Activated naive CD8-positive, alpha-beta T cell treated with anti-CD3 and anti-CD28 coated beads for 36 hours (primary cell): ENCODE results near the gene COMTD1. TPM values are rescaled to one million over a fixed set of nuclear protein-coding genes. Genes with fewer than 3 reads are reported as not detected.

Source experiments
- DNase-seq: peaks from one replicate; pipeline ENCODE4 v3.0.0; 2021
- H3K27ac Mint-ChIP-seq: one replicate; pipeline ENCODE4 v1.8.0; 2022; ENCODE audit warnings: mild to moderate bottlenecking, moderate library complexity, mixed read lengths
- H3K27me3 Mint-ChIP-seq: one replicate; pipeline ENCODE4 v1.8.0; 2022; ENCODE audit warnings: mild to moderate bottlenecking, mixed read lengths
- H3K36me3 Mint-ChIP-seq: one replicate; pipeline ENCODE4 v1.8.0; 2021; ENCODE audit warnings: mild to moderate bottlenecking, mixed read lengths
- H3K4me1 Mint-ChIP-seq: one replicate; pipeline ENCODE4 v1.8.0; 2021; ENCODE audit warnings: mixed read lengths
- H3K4me3 Mint-ChIP-seq: one replicate; pipeline ENCODE4 v1.8.0; 2022; ENCODE audit warnings: mild to moderate bottlenecking, moderate library complexity, mixed read lengths
- H3K9me3 Mint-ChIP-seq: one replicate; pipeline ENCODE4 v1.8.0; 2022; ENCODE audit warnings: mixed read lengths
- total RNA-seq, 2 experiments: library from RNA; stranded (reverse); gene quantifications; one replicate each; pipeline ENCODE4 v1.2.3, GENCODE V29; 2021

COMTD1 gene
- 10 to 100 TPM; 54.7 to 58.6 TPM for total RNA-seq

DNA sequence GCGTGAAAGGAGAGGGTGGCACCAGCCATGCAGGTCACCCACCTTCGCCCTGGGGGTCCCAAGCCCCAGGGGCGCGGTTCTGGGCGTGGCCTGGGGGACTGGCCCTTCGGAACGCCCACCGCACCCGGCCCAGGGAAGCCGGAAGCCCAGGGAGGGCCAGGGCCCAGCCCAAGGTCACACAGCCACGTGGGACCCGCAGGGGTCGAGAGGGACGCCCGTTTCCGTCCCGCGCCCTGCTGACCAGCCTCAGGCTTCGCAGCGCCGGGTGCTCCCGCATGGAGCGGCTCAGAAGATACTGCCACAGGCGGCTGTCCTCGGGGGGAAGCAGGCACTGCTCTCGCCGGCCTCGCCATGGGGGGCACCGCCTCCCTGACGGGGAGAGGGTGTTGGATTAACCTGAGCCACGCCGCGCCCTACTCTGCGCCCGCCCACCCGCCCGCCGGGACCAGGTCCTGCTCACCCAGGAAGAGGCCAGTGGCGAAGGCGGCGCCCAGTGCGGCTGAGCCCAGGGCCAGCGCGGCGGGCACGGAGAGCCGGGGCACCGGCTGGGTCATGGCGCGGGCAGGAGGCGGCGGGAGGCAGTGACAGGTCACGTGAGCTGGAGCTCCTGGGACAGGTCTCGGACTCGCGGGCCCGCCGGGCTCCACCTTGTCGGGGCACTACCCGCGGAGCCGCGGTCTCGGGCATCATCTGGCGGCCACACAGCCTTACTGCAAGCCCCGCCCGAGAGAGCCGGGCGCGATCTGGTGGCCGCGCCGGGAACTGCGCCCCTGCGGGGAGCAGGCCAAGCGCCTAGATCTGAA lies at the start of gene COMTD1:
Gene COMTD1, minus strand, starts transcription at position 583 of the 803 bp plus-strand sequence. Its CDS starts 29 bp downstream, at position 554.
- Mint-ChIP-seq H3K36me3 (peaks cover 22% of the 10 kb centered on the region), H3K4me1 (peaks cover 24% of the 10 kb centered on the region), H3K27me3 (no peaks in the 10 kb centered on the region), H3K4me3 (peak within 1 kb of the TSS; percentile 82), H3K9me3 (no peaks in the 10 kb centered on the region), H3K27ac (peak within 1 kb of the TSS; percentile 83)
- peak; percentile 97 for DNase-seq

DNA sequence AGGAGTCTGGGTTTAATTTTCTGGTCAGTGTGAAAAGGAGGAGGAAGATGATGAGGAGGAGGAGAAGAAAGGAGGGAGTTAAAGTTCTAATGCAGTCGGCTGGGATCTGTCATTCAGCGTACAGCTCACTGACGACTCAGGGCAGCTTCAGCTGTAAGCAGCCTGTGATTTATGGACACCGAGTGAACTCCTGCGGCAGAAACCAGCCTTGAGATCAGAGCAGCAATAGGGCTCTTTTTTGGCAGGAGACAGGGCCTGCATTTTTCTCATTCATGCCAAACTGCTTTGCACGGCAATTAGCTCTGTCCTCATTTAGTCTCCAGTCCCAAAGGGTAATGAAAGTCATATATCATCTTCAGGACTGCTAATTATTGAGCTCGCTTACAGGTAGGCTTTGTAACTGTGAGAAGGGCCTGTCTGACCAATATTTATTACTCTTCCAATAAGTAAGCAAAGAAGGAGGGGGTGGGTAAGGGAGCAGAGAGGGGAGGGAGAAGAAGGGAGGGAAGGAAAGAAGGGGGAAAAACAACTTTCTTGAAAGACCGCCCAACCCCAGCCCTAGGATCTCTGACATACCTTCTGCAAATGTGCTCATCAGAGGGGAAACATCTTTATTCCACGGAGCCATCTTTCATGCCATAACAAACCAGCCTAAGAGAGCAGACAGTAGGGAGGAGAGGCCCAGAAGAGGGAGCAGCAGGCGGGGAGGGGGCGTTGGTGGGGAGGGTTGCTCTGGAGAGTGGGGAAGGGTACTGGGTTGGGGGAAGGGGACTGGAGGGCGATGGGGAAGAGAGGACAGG lies 48.1 kb upstream of the COMTD1 start:
- H3K4me1 Mint-ChIP-seq: no peaks in the 10 kb centered on the region
- DNase-seq: no peak
- H3K4me3 Mint-ChIP-seq: no peak overlapping the region
- no peaks in the 10 kb centered on the region for H3K9me3 Mint-ChIP-seq
- H3K36me3 Mint-ChIP-seq: no peaks in the 10 kb centered on the region
- peaks cover 23% of the 10 kb centered on the region for H3K27me3 Mint-ChIP-seq
- H3K27ac Mint-ChIP-seq: no peak overlapping the region

- H3K36me3 Mint-ChIP-seq: no peaks in the 10 kb centered on the region
Observed at GRCh38 chr10:75283078-75283670, 47.4 kb upstream of the COMTD1 start.

DNA sequence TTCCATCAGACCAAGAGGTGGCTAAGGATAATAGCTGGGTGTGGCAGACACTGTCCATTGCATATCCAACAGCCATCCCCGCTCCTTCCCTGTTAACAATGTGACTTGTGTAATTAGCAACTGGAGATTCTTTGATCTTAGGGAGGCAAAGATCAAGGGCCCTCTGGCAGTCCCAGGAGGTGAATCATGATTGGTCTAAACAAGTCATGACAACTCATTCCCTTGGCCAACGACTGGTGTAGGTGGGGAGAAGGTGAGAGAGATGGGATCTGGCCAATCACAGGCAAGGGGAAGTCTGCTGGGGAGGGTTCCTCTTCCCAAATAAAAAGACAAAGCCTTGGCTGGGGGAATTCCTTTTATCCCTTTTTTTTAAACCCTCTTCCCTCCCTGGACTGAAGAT lies 46.2 kb upstream of the COMTD1 start:
- no peaks in the 10 kb centered on the region for H3K4me1 Mint-ChIP-seq
- H3K36me3 Mint-ChIP-seq: no peaks in the 10 kb centered on the region
- peaks cover 18% of the 10 kb centered on the region for H3K27me3 Mint-ChIP-seq
- DNase-seq: no peak
- H3K9me3 Mint-ChIP-seq: no peaks in the 10 kb centered on the region
- no peak overlapping the region for H3K27ac Mint-ChIP-seq
- no peak overlapping the region for H3K4me3 Mint-ChIP-seq

More at GRCh38 chr10:75283078-75283670, 47.4 kb upstream of the COMTD1 start:
- Mint-ChIP-seq H3K4me1 (no peaks in the 10 kb centered on the region), H3K27me3 (peaks cover 22% of the 10 kb centered on the region), H3K27ac (no peak overlapping the region), H3K4me3 (no peak overlapping the region), H3K9me3 (no peaks in the 10 kb centered on the region)
- no peak for DNase-seq

DNA sequence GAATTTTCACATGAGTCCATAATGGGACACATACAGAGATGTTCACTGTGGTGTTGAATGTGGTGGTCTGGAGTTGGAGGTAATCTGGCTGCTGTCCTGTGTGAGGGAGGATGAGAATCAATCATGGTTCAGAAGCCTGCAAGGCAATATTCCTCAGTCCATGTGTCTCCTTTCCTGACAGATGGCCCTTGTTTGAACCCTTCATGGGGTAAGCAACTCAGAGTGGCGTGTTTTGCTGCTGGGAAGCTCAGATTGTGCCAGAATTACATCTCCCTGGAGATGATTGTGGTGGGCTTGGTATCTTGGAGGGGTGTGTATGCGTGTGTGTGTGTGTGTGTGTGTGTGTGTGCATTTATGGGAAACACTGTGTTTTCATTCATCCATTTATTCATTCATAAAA lies 44.5 kb upstream of the COMTD1 start:
- H3K27me3 Mint-ChIP-seq: peaks cover 17% of the 10 kb centered on the region
- no peak for DNase-seq

GRCh38 chr10:75276069-75276872 lies 40.5 kb upstream of the COMTD1 start:
- H3K27me3 Mint-ChIP-seq: peaks cover 10% of the 10 kb centered on the region
- no peak overlapping the region for H3K4me3 Mint-ChIP-seq
- no peak for DNase-seq
- no peak overlapping the region for H3K27ac Mint-ChIP-seq
- no peaks in the 10 kb centered on the region for H3K36me3 Mint-ChIP-seq
- no peaks in the 10 kb centered on the region for H3K9me3 Mint-ChIP-seq
- no peaks in the 10 kb centered on the region for H3K4me1 Mint-ChIP-seq

More for the DNA sequence above, 44.5 kb upstream of the COMTD1 start:
- no peaks in the 10 kb centered on the region for H3K9me3 Mint-ChIP-seq
- H3K36me3 Mint-ChIP-seq: no peaks in the 10 kb centered on the region
- no peak overlapping the region for H3K4me3 Mint-ChIP-seq
- H3K27ac Mint-ChIP-seq: no peak overlapping the region
- H3K4me1 Mint-ChIP-seq: no peaks in the 10 kb centered on the region

- Mint-ChIP-seq H3K4me3 (no peak overlapping the region), H3K9me3 (no peaks in the 10 kb centered on the region), H3K4me1 (no peaks in the 10 kb centered on the region), H3K27me3 (peaks cover 10% of the 10 kb centered on the region), H3K36me3 (no peaks in the 10 kb centered on the region), H3K27ac (no peak overlapping the region)
- DNase-seq: no peak
Observed at GRCh38 chr10:75272896-75273295, 37.1 kb upstream of the COMTD1 start.

GRCh38 chr10:75272094-75272493 lies 36.3 kb upstream of the COMTD1 start:
- H3K4me1 Mint-ChIP-seq: no peaks in the 10 kb centered on the region
- no peak overlapping the region for H3K27ac Mint-ChIP-seq
- no peak for DNase-seq
- H3K36me3 Mint-ChIP-seq: no peaks in the 10 kb centered on the region
- H3K9me3 Mint-ChIP-seq: no peaks in the 10 kb centered on the region
- H3K4me3 Mint-ChIP-seq: no peak overlapping the region
- H3K27me3 Mint-ChIP-seq: peaks cover 10% of the 10 kb centered on the region

DNA sequence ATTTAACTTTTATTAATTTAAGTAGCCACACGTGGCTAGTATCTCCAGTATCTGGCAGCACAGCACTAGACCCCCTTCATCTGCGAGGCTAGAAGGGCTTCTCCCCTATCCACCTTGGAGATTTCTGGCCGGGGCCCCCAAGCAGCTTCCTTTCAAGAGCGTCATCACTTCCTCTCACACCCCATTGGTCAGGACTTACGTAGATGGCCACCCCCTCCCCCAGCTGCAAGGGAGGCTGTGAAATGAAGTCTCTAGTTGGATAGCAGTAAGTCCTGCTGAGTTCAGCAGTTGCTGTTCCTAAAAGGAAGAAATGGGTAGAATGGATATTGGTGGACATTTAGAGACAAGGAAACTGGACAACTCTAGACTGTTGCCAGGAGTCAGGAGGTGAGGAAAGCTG lies 33.8 kb upstream of the COMTD1 start:
- Mint-ChIP-seq H3K9me3 (no peaks in the 10 kb centered on the region), H3K36me3 (no peaks in the 10 kb centered on the region), H3K27me3 (no peaks in the 10 kb centered on the region), H3K4me1 (no peaks in the 10 kb centered on the region), H3K27ac (no peak overlapping the region), H3K4me3 (no peak overlapping the region)
- no peak for DNase-seq

- no peaks in the 10 kb centered on the region for H3K36me3 Mint-ChIP-seq
- no peaks in the 10 kb centered on the region for H3K9me3 Mint-ChIP-seq
- H3K4me3 Mint-ChIP-seq: no peak overlapping the region
- no peak for DNase-seq
- H3K4me1 Mint-ChIP-seq: no peaks in the 10 kb centered on the region
- H3K27ac Mint-ChIP-seq: no peak overlapping the region
- no peaks in the 10 kb centered on the region for H3K27me3 Mint-ChIP-seq
Observed at GRCh38 chr10:75266945-75267344, 31.2 kb upstream of the COMTD1 start.

- Mint-ChIP-seq H3K36me3 (no peaks in the 10 kb centered on the region), H3K4me3 (no peak overlapping the region), H3K9me3 (no peaks in the 10 kb centered on the region), H3K27ac (no peak overlapping the region), H3K27me3 (no peaks in the 10 kb centered on the region), H3K4me1 (no peaks in the 10 kb centered on the region)
- no peak for DNase-seq
Observed at GRCh38 chr10:75265856-75266255, 30.1 kb upstream of the COMTD1 start.

GRCh38 chr10:75263806-75264205 lies 28.0 kb upstream of the COMTD1 start:
- Mint-ChIP-seq H3K27me3 (no peaks in the 10 kb centered on the region), H3K4me1 (no peaks in the 10 kb centered on the region), H3K27ac (no peak overlapping the region), H3K4me3 (no peak overlapping the region), H3K9me3 (no peaks in the 10 kb centered on the region), H3K36me3 (no peaks in the 10 kb centered on the region)
- no peak for DNase-seq

DNA sequence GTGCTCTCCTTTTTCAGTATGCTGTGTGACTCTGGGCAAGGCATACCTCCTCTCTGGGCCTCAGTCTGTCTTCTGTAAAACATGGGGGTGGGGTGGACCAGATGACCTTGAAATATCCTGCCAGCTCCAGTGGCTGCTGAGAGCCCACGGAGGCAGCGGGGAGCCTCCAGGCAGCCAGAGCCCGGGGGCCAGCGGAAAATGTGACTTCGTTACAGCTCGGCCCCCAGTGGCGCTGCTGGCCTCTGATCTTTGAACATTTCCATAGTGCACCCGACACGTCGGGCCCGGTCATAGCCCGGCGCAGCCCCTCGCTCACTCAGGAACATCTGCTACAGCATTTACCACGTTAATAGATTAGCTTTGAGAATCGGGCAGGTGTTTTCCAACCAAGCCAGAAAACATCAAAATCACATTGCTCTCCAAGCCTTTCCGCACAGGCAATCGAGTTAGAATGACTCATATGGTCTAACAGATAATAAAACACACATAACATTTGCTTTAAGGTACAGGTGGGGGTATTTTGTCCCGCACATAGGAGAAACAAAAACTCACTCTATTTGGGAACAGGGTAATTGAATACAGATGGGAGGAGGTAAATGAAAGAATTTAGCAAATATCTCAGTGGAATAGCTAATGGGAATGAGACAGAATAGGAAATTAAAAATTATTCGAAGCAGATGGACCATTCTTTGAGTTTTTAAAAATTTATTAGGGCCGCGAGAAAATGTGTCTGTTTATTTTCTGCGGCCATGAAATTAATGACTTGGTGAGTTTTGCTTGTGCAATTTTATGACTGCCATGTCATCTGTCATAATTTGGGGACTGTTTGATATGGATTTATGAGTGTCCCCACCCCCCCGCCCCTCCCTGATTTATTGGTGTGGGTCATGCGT lies 26.3 kb upstream of the COMTD1 start:
- H3K27me3 Mint-ChIP-seq: no peaks in the 10 kb centered on the region
- no peak overlapping the region for H3K4me3 Mint-ChIP-seq
- DNase-seq: no peak
- H3K4me1 Mint-ChIP-seq: no peaks in the 10 kb centered on the region
- no peaks in the 10 kb centered on the region for H3K36me3 Mint-ChIP-seq
- no peak overlapping the region for H3K27ac Mint-ChIP-seq
- no peaks in the 10 kb centered on the region for H3K9me3 Mint-ChIP-seq

DNA sequence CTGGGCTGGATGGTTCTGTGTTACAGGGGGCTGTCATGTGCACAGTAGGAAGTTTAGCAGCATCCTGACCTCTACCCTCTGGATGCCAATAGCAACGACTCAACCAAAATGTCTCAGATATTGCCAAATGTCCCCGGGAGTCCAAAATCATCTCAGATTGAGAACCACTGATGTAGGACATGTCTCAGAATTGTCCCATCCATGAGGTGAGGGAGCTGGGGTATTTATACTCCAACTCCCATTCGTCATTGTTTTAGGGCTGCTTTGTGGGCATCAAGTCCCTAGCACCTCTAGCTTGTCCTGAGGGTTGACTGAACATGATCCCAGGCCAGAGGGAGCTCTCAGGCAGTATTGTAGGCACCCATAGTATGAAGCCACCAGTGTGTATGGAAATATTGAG lies 25.2 kb upstream of the COMTD1 start:
- Mint-ChIP-seq H3K4me3 (no peak overlapping the region), H3K27ac (no peak overlapping the region), H3K4me1 (no peaks in the 10 kb centered on the region), H3K9me3 (no peaks in the 10 kb centered on the region), H3K27me3 (no peaks in the 10 kb centered on the region), H3K36me3 (no peaks in the 10 kb centered on the region)
- no peak for DNase-seq
